Astrocyte of the hippocampus (primary cell): Measurements from ENCODE around the gene GNG8.

ENCODE experiments used
- DNase-seq: peaks from one replicate; pipeline ENCODE4 v3.0.0; 2011; ENCODE audit warnings: low read depth, low spot score

GNG8 gene

GRCh38 chr19:46635920-46636761, at the start of gene GNG8:
Gene GNG8 (minus strand): TSS chr19:46636202. CDS start chr19:46634682, 1,520 bp downstream.
- DNase-seq: no peak

- no peak for DNase-seq
These were observed 49.2 kb upstream of the GNG8 start for GRCh38 chr19:46685189-46685588.

- DNase-seq: no peak
These were observed 42.2 kb upstream of the GNG8 start for GRCh38 chr19:46678110-46678732.

- peak; percentile 22 for DNase-seq
These were observed 38.6 kb upstream of the GNG8 start for GRCh38 chr19:46674416-46675178.

GRCh38 chr19:46670813-46671212, 34.8 kb upstream of the GNG8 start:
- peak; percentile 49 for DNase-seq

GRCh38 chr19:46668662-46669061, 32.7 kb upstream of the GNG8 start:
- DNase-seq: no peak

- DNase-seq: no peak
These were observed 29.1 kb upstream of the GNG8 start for GRCh38 chr19:46665072-46665471.

GRCh38 chr19:46661735-46662592, 26.0 kb upstream of the GNG8 start:
- peak; percentile 94 for DNase-seq

- peak; percentile 100 for DNase-seq
These were observed 25.2 kb upstream of the GNG8 start, which contains the start of gene DACT3 for GRCh38 chr19:46661020-46661731. Gene DACT3 (minus strand): TSS chr19:46661182. CDS start chr19:46661064, 118 bp downstream.

- no peak for DNase-seq
These were observed 24.6 kb upstream of the GNG8 start for GRCh38 chr19:46660551-46661019.

GRCh38 chr19:46660008-46660517, 24.1 kb upstream of the GNG8 start:
- DNase-seq: peak; percentile 50

- peak; percentile 46 for DNase-seq
These were observed 23.4 kb upstream of the GNG8 start for GRCh38 chr19:46659151-46660007.

- no peak for DNase-seq
These were observed 20.5 kb upstream of the GNG8 start for GRCh38 chr19:46656541-46656940.

GRCh38 chr19:46654621-46655152, 18.7 kb upstream of the GNG8 start:
- DNase-seq: peak; percentile 46

- DNase-seq: no peak
These were observed 14.4 kb upstream of the GNG8 start for GRCh38 chr19:46650445-46650844.

GRCh38 chr19:46648961-46649960, 13.3 kb upstream of the GNG8 start:
- DNase-seq: no peak

GRCh38 chr19:46648060-46648960, 12.3 kb upstream of the GNG8 start:
- no peak for DNase-seq
